HL-60 (cell line): Measurements from ENCODE around the gene PBX1.

Experiments used
- CTCF ChIP-seq: IDR thresholded peaks from one replicate; pipeline ENCODE4 v1.5.1; 2011; ENCODE audit warnings: low read length, control low read depth, inconsistent platforms; ENCODE audit not compliant: insufficient read depth
- GABPA ChIP-seq: IDR thresholded peaks from 2 replicates; pipeline ENCODE4 v1.6.1; 2012; ENCODE audit warnings: low read depth
- POLR2AphosphoS5 ChIP-seq: IDR thresholded peaks from 2 replicates; pipeline ENCODE4 v1.6.1; 2012; ENCODE audit warnings: low read depth

- TF ChIP-seq POLR2AphosphoS5 (no peak), CTCF (no peak), GABPA (no peak)
Measured at GRCh38 chr1:164875518-164875917, 316.5 kb downstream of the PBX1 start.
